ENCODE measurements around the gene PPT1. TPM values are rescaled to one million over a fixed set of nuclear protein-coding genes. Genes with fewer than 3 reads are reported as not detected.

The PPT1 gene
- total RNA-seq, 3 donors from 2014 or later = 16.7 to 63.1 (median 39.1) TPM

DNA sequence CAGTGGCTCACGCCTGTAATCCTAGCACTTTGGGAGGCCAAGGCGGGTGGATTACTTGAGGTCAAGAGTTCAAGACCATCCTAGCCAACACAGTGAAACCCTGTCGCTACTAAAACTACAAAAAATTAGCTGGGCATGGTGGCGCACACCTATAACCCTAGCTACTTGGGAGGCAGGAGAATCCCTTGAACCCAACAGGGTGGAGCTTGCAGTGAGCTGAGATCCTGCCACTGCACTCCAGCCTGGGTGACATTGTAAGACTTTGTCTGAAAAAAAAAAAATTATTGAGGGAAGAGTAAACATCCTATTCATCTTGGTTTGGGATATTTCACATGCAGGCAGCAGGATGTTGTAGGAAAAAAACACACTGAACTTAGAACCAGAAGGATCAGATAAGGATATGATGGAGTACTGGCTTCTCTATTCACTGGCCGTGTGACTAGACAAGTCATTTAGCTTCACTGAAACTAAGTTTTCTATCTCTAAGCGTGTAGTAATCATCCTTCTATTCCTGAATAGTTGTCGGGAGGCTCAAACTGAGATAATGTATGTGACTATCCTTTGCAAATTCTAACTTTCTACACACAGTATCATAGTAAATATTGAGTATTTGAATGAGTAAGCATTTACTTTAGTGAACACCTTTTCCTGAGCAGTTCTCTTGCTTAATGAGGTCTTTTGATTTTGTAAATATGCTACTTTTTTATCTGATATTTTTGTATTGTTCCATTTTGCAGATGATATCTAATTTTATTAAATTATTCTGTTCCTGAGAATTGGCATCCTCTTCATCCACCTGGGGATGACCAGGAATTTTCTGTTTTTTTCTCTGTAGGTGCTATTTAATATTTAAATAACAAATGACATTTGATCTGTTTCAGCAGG, 38.4 kb downstream of the PPT1 start:
- intact Hi-C loops (cut with DNase I, micrococcal nuclease) = no loop called here
- H3K4me1 ChIP-seq (ENCODE audit: low read depth) = peaks cover 51% of the 10 kb centered on the region
- TF ChIP-seq, protein P1, sequence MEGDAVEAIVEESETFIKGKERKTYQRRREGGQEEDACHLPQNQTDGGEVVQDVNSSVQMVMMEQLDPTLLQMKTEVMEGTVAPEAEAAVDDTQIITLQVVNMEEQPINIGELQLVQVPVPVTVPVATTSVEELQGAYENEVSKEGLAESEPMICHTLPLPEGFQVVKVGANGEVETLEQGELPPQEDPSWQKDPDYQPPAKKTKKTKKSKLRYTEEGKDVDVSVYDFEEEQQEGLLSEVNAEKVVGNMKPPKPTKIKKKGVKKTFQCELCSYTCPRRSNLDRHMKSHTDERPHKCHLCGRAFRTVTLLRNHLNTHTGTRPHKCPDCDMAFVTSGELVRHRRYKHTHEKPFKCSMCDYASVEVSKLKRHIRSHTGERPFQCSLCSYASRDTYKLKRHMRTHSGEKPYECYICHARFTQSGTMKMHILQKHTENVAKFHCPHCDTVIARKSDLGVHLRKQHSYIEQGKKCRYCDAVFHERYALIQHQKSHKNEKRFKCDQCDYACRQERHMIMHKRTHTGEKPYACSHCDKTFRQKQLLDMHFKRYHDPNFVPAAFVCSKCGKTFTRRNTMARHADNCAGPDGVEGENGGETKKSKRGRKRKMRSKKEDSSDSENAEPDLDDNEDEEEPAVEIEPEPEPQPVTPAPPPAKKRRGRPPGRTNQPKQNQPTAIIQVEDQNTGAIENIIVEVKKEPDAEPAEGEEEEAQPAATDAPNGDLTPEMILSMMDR (IDR thresholded peaks at IDR 0.05) = no peak
- H3K36me3 ChIP-seq (ENCODE audit: low read depth) = no peaks in the 10 kb centered on the region
- H3K4me3 ChIP-seq = no peak overlapping the region
- peak; percentile 64 for ATAC-seq
- no peaks in the 10 kb centered on the region for H3K9me3 ChIP-seq
- no peak for DNase-seq

DNA sequence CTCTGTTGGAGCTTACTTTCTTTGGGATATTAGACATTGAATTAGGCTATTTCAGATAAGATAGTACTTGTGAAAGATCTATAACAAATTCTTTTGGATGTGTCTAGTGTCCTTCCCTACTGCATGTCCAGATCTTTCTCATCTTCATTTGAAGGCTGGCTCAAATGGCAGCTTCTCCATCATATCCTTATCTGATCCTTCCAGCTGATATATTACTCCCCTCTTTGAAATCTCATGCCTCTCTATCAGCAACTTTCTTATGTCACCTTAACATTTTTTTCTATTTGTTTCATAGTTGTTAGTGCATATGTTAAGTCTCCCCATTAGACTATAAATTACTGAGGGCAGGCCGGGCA, 39.0 kb downstream of the PPT1 start:
- H3K4me3 ChIP-seq = no peak overlapping the region
- no peaks in the 10 kb centered on the region for H3K36me3 ChIP-seq (ENCODE audit: low read depth)
- intact Hi-C loops (cut with DNase I, micrococcal nuclease) = no loop called here
- ATAC-seq (no peak), DNase-seq (no peak)
- no peaks in the 10 kb centered on the region for H3K9me3 ChIP-seq
- peaks cover 51% of the 10 kb centered on the region for H3K4me1 ChIP-seq (ENCODE audit: low read depth)
- TF ChIP-seq, protein P1 (IDR thresholded peaks at IDR 0.05) = no peak

DNA sequence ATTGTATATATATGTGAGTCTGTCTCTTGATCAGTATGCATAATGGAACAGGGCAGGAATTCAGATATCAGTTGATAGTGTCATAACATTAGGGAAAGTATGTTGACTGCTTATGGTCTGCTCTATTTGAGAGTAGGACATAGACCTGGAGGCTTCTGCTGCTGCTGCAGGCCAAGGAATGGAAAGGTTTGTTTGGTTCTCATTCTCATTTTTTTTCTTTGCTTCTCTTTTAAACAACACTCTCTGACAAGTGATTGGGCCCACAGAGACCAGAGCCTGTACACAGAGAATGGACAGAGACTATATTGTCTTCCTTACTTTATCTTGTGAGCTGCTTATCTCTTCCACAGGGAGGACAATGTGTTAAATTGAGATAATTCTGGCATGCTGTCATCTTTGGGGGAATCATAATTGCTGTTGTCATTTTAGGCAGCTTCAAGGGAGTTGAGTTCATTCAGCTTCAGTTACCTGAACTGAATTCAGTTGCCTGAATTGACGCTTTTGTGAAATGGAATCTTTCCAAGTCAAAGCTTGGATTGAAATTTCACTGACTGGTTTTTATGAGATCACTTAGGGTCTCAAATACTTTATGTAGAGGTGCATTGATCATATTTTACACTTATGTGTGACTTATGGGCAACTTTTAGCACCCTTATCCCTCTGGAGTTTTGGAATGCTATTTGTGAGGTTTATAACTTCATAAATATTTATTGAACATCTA, 39.6 kb downstream of the PPT1 start:
- no peaks in the 10 kb centered on the region for H3K9me3 ChIP-seq
- no peak overlapping the region for H3K4me3 ChIP-seq
- DNase-seq (no peak), ATAC-seq (no peak)
- no peaks in the 10 kb centered on the region for H3K36me3 ChIP-seq (ENCODE audit: low read depth)
- TF ChIP-seq, protein P1 (IDR thresholded peaks at IDR 0.05) = no peak
- intact Hi-C loops (cut with DNase I, micrococcal nuclease) = no loop called here
- H3K4me1 ChIP-seq (ENCODE audit: low read depth) = peaks cover 51% of the 10 kb centered on the region

DNA sequence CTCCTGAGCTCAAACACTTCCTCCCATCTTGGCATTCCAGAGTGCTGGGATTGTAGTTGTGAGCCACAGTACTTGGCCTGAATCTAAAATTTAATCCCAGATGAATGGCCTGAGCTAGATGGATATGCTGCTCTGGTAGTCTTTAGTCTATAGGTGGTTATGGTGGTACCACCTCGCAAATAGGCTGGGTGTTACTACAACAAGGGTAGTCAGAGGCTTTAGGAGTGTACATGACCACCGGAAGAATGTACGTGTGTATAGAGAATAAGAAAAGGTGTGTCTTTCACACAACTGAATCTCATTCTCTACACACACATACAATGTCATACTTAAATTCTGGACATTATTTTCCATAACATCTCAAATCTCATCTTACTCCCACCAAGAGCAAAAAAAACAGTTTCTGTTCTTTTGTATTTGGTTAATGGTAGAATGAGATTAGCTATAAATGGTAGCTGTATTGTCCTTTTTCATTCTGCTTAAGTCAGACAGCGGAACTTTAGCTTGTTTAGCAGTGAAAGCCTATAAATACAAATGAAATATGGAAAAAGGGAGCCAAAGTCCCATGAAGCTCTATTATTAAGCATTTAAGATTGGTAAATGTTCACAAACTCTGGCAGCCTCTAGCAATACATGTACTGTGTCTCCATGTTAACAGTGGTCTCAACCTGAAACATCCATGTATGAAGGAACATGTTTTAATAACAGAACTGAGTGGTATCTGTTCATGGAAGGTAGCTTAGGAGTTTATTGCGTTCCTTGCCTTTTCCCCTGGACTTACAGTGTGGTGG, 40.3 kb downstream of the PPT1 start:
- H3K36me3 ChIP-seq (ENCODE audit: low read depth) = no peaks in the 10 kb centered on the region
- ATAC-seq (no peak), DNase-seq (no peak)
- intact Hi-C loops (cut with DNase I, micrococcal nuclease) = no loop called here
- no peak overlapping the region for H3K4me3 ChIP-seq
- peaks cover 51% of the 10 kb centered on the region for H3K4me1 ChIP-seq (ENCODE audit: low read depth)
- TF ChIP-seq, protein P1 (IDR thresholded peaks at IDR 0.05) = no peak
- H3K9me3 ChIP-seq = no peaks in the 10 kb centered on the region

DNA sequence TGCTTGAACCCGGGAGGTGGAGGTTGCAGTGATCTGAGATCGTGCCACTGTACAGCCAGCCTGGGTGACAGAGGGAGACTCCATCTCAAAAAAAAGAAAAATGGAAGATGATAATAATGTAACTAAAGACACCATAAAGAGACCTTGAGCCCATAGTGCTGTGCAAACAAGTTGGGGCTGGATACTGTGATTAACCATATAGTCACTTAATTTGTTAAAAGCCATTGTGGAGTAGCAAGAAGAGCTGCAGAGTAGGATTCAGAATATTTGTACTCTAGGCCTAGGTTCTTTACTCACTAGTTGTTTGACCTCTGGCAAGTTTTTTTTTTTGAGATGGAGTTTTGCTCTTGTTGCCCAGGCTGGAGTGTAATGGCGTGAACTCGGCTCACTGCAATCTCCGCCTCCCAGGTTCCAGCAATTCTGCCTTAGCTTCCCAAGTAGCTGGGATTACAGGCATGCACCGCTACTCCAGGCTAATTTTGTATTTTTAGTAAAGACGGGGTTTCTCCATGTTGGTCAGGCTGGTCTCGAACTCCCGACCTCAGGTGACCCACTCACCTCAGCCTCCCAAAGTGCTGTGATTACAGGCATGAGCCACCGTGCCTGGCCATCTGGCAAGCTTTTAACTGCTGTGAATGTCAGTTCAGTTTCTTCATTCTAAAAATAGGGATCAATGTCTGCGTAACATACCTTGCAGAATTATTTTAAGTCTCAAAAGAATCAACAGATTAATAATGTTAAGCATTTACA, 43.7 kb downstream of the PPT1 start:
- intact Hi-C loops (cut with DNase I, micrococcal nuclease) = no loop called here
- H3K4me3 ChIP-seq = no peak overlapping the region
- peaks cover 32% of the 10 kb centered on the region for H3K4me1 ChIP-seq (ENCODE audit: low read depth)
- DNase-seq (no peak), ATAC-seq (no peak)
- H3K9me3 ChIP-seq = no peaks in the 10 kb centered on the region
- no peaks in the 10 kb centered on the region for H3K36me3 ChIP-seq (ENCODE audit: low read depth)
- TF ChIP-seq, protein P1 (IDR thresholded peaks at IDR 0.05) = no peak

Measured in mucosa of descending colon (tissue), 3 donors.